ENCODE data around the gene CABLES2. TPM values are rescaled to one million over a fixed set of nuclear protein-coding genes. Genes with fewer than 3 reads are reported as not detected.

CABLES2 gene
- total RNA-seq, 1 donor from 2014 or later, result 8.1 TPM

DNA sequence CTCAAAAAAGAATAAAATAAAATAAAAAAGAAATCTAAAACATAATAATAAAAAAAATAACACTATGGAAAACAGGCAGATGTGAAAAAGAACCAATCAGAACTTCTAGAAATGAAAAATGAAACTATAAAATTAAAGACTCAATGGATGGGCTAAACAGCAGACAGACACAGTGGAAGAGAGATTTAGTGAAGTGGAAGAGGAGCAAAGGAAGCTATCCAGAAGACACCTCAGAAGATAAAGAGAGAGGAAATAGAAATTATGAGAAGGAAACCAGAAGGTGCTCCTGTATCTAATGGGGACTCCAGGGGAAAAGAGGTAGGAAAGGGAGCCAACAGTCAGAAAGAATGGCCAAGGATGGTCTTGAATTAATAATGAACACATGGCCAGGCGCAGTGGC lies 58.5 kb downstream of the CABLES2 start:
- no peak overlapping the region for H3K4me2 ChIP-seq
- H3K4me3 ChIP-seq, result no peak overlapping the region
- TF ChIP-seq EZH2phosphoT487 (IDR thresholded peaks at IDR 0.05) (no peak), EZH2 (IDR thresholded peaks at IDR 0.05) (no peak)
- TF ChIP-seq, protein P1, sequence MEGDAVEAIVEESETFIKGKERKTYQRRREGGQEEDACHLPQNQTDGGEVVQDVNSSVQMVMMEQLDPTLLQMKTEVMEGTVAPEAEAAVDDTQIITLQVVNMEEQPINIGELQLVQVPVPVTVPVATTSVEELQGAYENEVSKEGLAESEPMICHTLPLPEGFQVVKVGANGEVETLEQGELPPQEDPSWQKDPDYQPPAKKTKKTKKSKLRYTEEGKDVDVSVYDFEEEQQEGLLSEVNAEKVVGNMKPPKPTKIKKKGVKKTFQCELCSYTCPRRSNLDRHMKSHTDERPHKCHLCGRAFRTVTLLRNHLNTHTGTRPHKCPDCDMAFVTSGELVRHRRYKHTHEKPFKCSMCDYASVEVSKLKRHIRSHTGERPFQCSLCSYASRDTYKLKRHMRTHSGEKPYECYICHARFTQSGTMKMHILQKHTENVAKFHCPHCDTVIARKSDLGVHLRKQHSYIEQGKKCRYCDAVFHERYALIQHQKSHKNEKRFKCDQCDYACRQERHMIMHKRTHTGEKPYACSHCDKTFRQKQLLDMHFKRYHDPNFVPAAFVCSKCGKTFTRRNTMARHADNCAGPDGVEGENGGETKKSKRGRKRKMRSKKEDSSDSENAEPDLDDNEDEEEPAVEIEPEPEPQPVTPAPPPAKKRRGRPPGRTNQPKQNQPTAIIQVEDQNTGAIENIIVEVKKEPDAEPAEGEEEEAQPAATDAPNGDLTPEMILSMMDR (IDR thresholded peaks at IDR 0.05), result no peak
- Mint-ChIP-seq H3K27ac (no peak overlapping the region), H3K27me3 (ENCODE audit: insufficient read depth, low read depth) (peaks cover 6% of the 10 kb centered on the region), H3K4me3 (no peak overlapping the region), H3K4me1 (no peaks in the 10 kb centered on the region), H3K36me3 (peaks cover 13% of the 10 kb centered on the region), H3K9me3 (peaks cover 7% of the 10 kb centered on the region)
- peaks cover 2% of the 10 kb centered on the region for H4K20me1 ChIP-seq (ENCODE audit: low read depth)
- H3K27ac ChIP-seq, result no peak overlapping the region
- H2AFZ ChIP-seq (replicated peaks), result no peak overlapping the region
- no peaks in the 10 kb centered on the region for H3K36me3 ChIP-seq
- DNase-seq (ENCODE audit: low spot score), result no peak
- H3K9ac ChIP-seq, result no peak overlapping the region
- no peaks in the 10 kb centered on the region for H3K27me3 ChIP-seq
- no peaks in the 10 kb centered on the region for H3K4me1 ChIP-seq
- no peaks in the 10 kb centered on the region for H3F3A ChIP-seq (ENCODE audit: low read depth)
- no peaks in the 10 kb centered on the region for H3K9me3 ChIP-seq (ENCODE audit: low read depth)
- H3K79me2 ChIP-seq (ENCODE audit: low read depth), result no peaks in the 10 kb centered on the region

DNA sequence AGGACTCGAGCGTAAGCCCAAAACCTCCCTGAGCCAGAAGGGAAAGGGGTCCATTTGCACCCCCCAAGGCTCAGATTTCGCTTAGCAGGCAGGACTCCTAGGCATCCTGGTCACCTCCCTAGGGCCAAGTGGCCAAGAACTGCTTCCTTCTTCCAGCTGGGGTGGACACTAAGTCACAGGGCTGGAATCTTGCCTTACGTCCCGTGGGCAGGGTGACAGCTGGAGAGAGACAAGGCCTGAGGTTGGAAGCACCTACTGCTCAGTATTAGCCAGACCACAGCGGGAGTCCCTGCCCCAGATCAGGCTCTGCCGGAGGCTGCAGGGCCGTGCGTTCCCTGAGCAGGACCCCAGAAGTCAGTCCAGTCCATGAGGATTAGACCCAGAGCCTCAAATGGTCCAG lies 59.6 kb downstream of the CABLES2 start:
- no peak overlapping the region for H2AFZ ChIP-seq (replicated peaks)
- Mint-ChIP-seq H3K4me1 (no peaks in the 10 kb centered on the region), H3K36me3 (peaks cover 13% of the 10 kb centered on the region), H3K27ac (no peak overlapping the region), H3K27me3 (ENCODE audit: insufficient read depth, low read depth) (peaks cover 6% of the 10 kb centered on the region), H3K9me3 (peaks cover 7% of the 10 kb centered on the region), H3K4me3 (no peak overlapping the region)
- H3K36me3 ChIP-seq, result no peaks in the 10 kb centered on the region
- H3K9ac ChIP-seq, result no peak overlapping the region
- no peaks in the 10 kb centered on the region for H3K9me3 ChIP-seq (ENCODE audit: low read depth)
- H3K4me3 ChIP-seq, result no peak overlapping the region
- no peaks in the 10 kb centered on the region for H3K27me3 ChIP-seq
- no peak overlapping the region for H3K27ac ChIP-seq
- no peaks in the 10 kb centered on the region for H3K79me2 ChIP-seq (ENCODE audit: low read depth)
- no peaks in the 10 kb centered on the region for H3K4me1 ChIP-seq
- TF ChIP-seq, protein P1 (IDR thresholded peaks at IDR 0.05), result no peak
- TF ChIP-seq EZH2phosphoT487 (IDR thresholded peaks at IDR 0.05) (no peak), EZH2 (IDR thresholded peaks at IDR 0.05) (no peak)
- no peak for DNase-seq (ENCODE audit: low spot score)
- H4K20me1 ChIP-seq (ENCODE audit: low read depth), result no peaks in the 10 kb centered on the region
- no peaks in the 10 kb centered on the region for H3F3A ChIP-seq (ENCODE audit: low read depth)
- H3K4me2 ChIP-seq, result no peak overlapping the region

DNA sequence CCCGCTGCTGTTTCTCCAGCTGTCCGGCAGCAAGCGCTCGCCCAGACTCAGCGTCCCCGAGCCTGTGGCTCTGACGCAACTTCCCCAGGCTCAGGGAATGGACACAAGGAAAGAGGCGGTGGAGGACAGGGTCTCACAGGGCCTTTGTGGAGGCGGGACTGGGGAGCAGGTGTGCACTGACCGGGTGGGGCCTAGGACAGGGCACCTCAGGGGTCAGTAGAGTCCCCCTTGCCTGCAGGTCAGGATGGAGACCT lies 60.0 kb downstream of the CABLES2 start:
- Mint-ChIP-seq H3K9me3 (peaks cover 7% of the 10 kb centered on the region), H3K27me3 (ENCODE audit: insufficient read depth, low read depth) (peaks cover 6% of the 10 kb centered on the region), H3K36me3 (peaks cover 13% of the 10 kb centered on the region), H3K4me3 (no peak overlapping the region), H3K27ac (no peak overlapping the region), H3K4me1 (no peaks in the 10 kb centered on the region)
- Histone ChIP-seq H3K27me3 (no peaks in the 10 kb centered on the region), H3K4me3 (no peak overlapping the region), H3K27ac (no peak overlapping the region), H3K9me3 (ENCODE audit: low read depth) (no peaks in the 10 kb centered on the region), H3K4me1 (no peaks in the 10 kb centered on the region), H3K4me2 (no peak overlapping the region), H3F3A (ENCODE audit: low read depth) (no peaks in the 10 kb centered on the region), H4K20me1 (ENCODE audit: low read depth) (no peaks in the 10 kb centered on the region), H3K9ac (no peak overlapping the region), H2AFZ (replicated peaks) (no peak overlapping the region), H3K36me3 (no peaks in the 10 kb centered on the region), H3K79me2 (ENCODE audit: low read depth) (no peaks in the 10 kb centered on the region)
- no peak for DNase-seq (ENCODE audit: low spot score)
- TF ChIP-seq, protein P1 (IDR thresholded peaks at IDR 0.05), result no peak
- no peak for TF ChIP-seq EZH2phosphoT487 (IDR thresholded peaks at IDR 0.05)
- TF ChIP-seq EZH2 (IDR thresholded peaks at IDR 0.05), result no peak
